H1 (cell line): Measurements from ENCODE around the gene CRIP1. TPM values are rescaled to one million over a fixed set of nuclear protein-coding genes. Genes with fewer than 3 reads are reported as not detected.

Source experiments
- YY1 ChIP-seq: IDR thresholded peaks from 2 replicates; pipeline ENCODE4 v1.6.1; 2011; ENCODE audit warnings: low read depth, mild to moderate bottlenecking, low read length
- polyA plus RNA-seq, 7 experiments: library from polyadenylated mRNA; depleted of rRNA in 3 of 7; stranded (reverse) in 5 of 7; unstranded in 2 of 7; fragments of >200 nt in 5 of 7; fragments of 200-250 nt in 2 of 7; gene quantifications; 1 replicate in 5 of 7; 2 replicates in 1 of 7; 4 replicates in 1 of 7; pipeline versions ENCODE4 v1.2.1 to v1.2.3, GENCODE V29; 2011 to 2013; ENCODE audit warnings: missing spikeins in 2 of 7, mixed read lengths in 2 of 7
- total RNA-seq: library from RNA; stranded (reverse); fragmentation: NEBNext Ultra II Directional; extraction: Animal tissue kit (Norgen Biotek cat#: 25700); gene quantifications from 2 replicates; pipeline ENCODE4 v1.2.1, GENCODE V29; 2021
- TF ChIP-seq, protein P1 (sequence below): IDR thresholded peaks from 2 replicates; pipeline ENCODE4 v1.6.1; 2012; ENCODE audit warnings: inconsistent platforms

The CRIP1 gene
- total and polyA plus RNA-seq, 2 of the 8 experiments (the other 6 are each of a cell fraction or from before 2014, with no cell fraction given) = 1.2 to 2.2 TPM

DNA sequence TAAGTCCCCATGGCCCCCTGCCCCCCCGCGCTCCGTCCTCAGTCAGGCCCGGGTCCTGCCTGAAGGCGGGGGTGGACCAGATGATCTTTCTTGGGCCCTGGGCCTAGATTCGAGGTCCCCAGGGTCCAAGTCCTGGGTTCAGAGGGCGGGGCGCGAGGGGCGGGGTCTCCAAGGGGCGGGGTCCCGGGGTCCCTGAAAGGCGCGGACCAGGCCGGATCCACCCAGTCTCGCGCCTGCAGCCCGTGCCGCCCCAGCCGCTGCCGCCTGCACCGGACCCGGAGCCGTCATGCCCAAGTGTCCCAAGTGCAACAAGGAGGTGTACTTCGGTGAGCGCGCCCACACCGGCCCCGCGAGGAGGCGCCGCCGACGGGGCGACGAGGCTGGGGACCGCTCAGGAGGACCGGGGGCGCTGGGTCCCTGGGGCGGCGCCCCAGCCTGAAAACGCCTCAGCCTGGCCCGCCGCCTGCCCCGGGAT lies 325 bp downstream of the CRIP1 start (continued):
- TF ChIP-seq, protein P1, sequence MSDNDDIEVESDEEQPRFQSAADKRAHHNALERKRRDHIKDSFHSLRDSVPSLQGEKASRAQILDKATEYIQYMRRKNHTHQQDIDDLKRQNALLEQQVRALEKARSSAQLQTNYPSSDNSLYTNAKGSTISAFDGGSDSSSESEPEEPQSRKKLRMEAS = peak; percentile 44; the same call in 1 of the 2 replicates
- TF ChIP-seq YY1 = no peak
